ENCODE data around the gene SLC5A7.
A peak's percentile ranks its signal among the peaks of the same experiment; 100 is the strongest.

SLC5A7 gene

GRCh38 chr2:108026092-108026794, 39.9 kb downstream of the SLC5A7 start:
- no peak for DNase-seq (ENCODE audit: low read depth)
- no peak overlapping the region for H3K4me3 ChIP-seq (ENCODE audit: low read depth, low read length)
- no peak for TF ChIP-seq CTCF (IDR thresholded peaks at IDR 0.05; ENCODE audit: low read depth, low read length, missing control alignments)

GRCh38 chr2:108029496-108029895, 43.2 kb downstream of the SLC5A7 start:
- no peak overlapping the region for H3K4me3 ChIP-seq (ENCODE audit: low read depth, low read length)
- no peak for DNase-seq (ENCODE audit: low read depth)
- no peak for TF ChIP-seq CTCF (IDR thresholded peaks at IDR 0.05; ENCODE audit: low read depth, low read length, missing control alignments)

GRCh38 chr2:108029912-108030311, 43.6 kb downstream of the SLC5A7 start:
- no peak overlapping the region for H3K4me3 ChIP-seq (ENCODE audit: low read depth, low read length)
- no peak for TF ChIP-seq CTCF (IDR thresholded peaks at IDR 0.05; ENCODE audit: low read depth, low read length, missing control alignments)
- no peak for DNase-seq (ENCODE audit: low read depth)

GRCh38 chr2:108031471-108031941, 45.2 kb downstream of the SLC5A7 start:
- TF ChIP-seq CTCF (IDR thresholded peaks at IDR 0.05; ENCODE audit: low read depth, low read length, missing control alignments) = no peak

GRCh38 chr2:108034843-108035242, 48.5 kb downstream of the SLC5A7 start:
- no peak for DNase-seq (ENCODE audit: low read depth)
- peak; percentile 16 for TF ChIP-seq CTCF (IDR thresholded peaks at IDR 0.05; ENCODE audit: low read depth, low read length, missing control alignments)
- no peak overlapping the region for H3K4me3 ChIP-seq (ENCODE audit: low read depth, low read length)

More at GRCh38 chr2:108031471-108031941, 45.2 kb downstream of the SLC5A7 start:
- DNase-seq (ENCODE audit: low read depth) = no peak
- no peak overlapping the region for H3K4me3 ChIP-seq (ENCODE audit: low read depth, low read length)

GRCh38 chr2:108048752-108049151, 62.4 kb downstream of the SLC5A7 start:
- H3K4me3 ChIP-seq (ENCODE audit: low read depth, low read length) = no peak overlapping the region
- no peak for DNase-seq (ENCODE audit: low read depth)
- no peak for TF ChIP-seq CTCF (IDR thresholded peaks at IDR 0.05; ENCODE audit: low read depth, low read length, missing control alignments)

- no peak for DNase-seq (ENCODE audit: low read depth)
- H3K4me3 ChIP-seq (ENCODE audit: low read depth, low read length) = no peak overlapping the region
- no peak for TF ChIP-seq CTCF (IDR thresholded peaks at IDR 0.05; ENCODE audit: low read depth, low read length, missing control alignments)
Measured at GRCh38 chr2:108058576-108059137, 72.3 kb downstream of the SLC5A7 start.

Data from GM12864 (cell line).